MM.1S (cell line): ENCODE results near the gene LITAF.
"Not testable (repeated sequence)": the region's sequence is repeated elsewhere in the genome, so short reads cannot be mapped to it uniquely, and the experiment has no call there.

Experiments
- DNase-seq: peaks from one replicate; pipeline ENCODE4 v3.0.0-alpha.2; 2015
- H2AFZ ChIP-seq: fragments of 300-600 bp; sonication (generic); 2 replicates; pipeline ENCODE4 v1.6.0; 2016; ENCODE audit warnings: antibody characterized with exemption, low read length
- H3F3A ChIP-seq: fragments of 300-600 bp; sonication (generic); 2 replicates; pipeline ENCODE4 v1.6.1; 2016; ENCODE audit warnings: mild to moderate bottlenecking, antibody characterized with exemption, low read length, moderate library complexity, mixed read lengths; ENCODE audit not compliant: insufficient read depth
- H3K27ac ChIP-seq: fragments of 300-600 bp; sonication (generic); 2 replicates; pipeline ENCODE4 v1.5.1; 2016; ENCODE audit warnings: mild to moderate bottlenecking, low read length
- H3K27me3 ChIP-seq: fragments of 300-600 bp; sonication (generic); replicated peaks from 2 replicates; pipeline ENCODE4 v1.6.0; 2016; ENCODE audit warnings: low read length; ENCODE audit not compliant: insufficient read depth
- H3K36me3 ChIP-seq: fragments of 300-600 bp; sonication (generic); replicated peaks from 2 replicates; pipeline ENCODE4 v1.6.1; 2016; ENCODE audit warnings: mild to moderate bottlenecking, low read length, mixed read lengths; ENCODE audit not compliant: insufficient read depth
- H3K4me1 ChIP-seq: fragments of 300-600 bp; sonication (generic); 2 replicates; pipeline ENCODE4 v1.6.1; 2016; ENCODE audit warnings: low read length, mixed read lengths
- H3K4me2 ChIP-seq: fragments of 300-600 bp; sonication (generic); 2 replicates; pipeline ENCODE4 v1.6.0; 2016; ENCODE audit warnings: low read depth, low read length
- H3K4me3 ChIP-seq: fragments of 300-600 bp; sonication (generic); 2 replicates; pipeline ENCODE4 v1.5.1; 2016; ENCODE audit warnings: low read length, mixed read lengths
- H3K79me2 ChIP-seq: fragments of 300-600 bp; sonication (generic); 2 replicates; pipeline ENCODE4 v1.6.1; 2016; ENCODE audit warnings: mixed run types, low read length, mixed read lengths
- H3K9ac ChIP-seq: fragments of 300-600 bp; sonication (generic); 2 replicates; pipeline ENCODE4 v1.6.1; 2016; ENCODE audit warnings: low read length, mixed read lengths
- H3K9me2 ChIP-seq: fragments of 300-600 bp; sonication (generic); replicated peaks from 2 replicates; pipeline ENCODE4 v1.6.1; 2016; ENCODE audit warnings: mild to moderate bottlenecking, low read length, mixed read lengths; ENCODE audit not compliant: insufficient read depth
- H3K9me3 ChIP-seq: fragments of 300-600 bp; sonication (generic); replicated peaks from 2 replicates; pipeline ENCODE4 v1.6.1; 2016; ENCODE audit warnings: mild to moderate bottlenecking, low read length, mixed read lengths; ENCODE audit not compliant: insufficient read depth
- H4K20me1 ChIP-seq: fragments of 300-600 bp; sonication (generic); 2 replicates; pipeline ENCODE4 v1.6.1; 2016; ENCODE audit warnings: mild to moderate bottlenecking, low read length, moderate library complexity, mixed read lengths; ENCODE audit not compliant: insufficient read depth
- CTCF ChIP-seq: fragments of 300-600 bp; sonication (generic); IDR thresholded peaks from 2 replicates; pipeline ENCODE4 v1.5.1; 2016; ENCODE audit warnings: antibody characterized with exemption, low read length, mixed read lengths
- EZH2 ChIP-seq: fragments of 300-600 bp; sonication (generic); optimal IDR thresholded peaks from 2 replicates; pipeline ENCODE3; 2017; ENCODE audit warnings: low read depth, mild to moderate bottlenecking, antibody characterized with exemption, low read length, mixed read lengths
- EZH2phosphoT487 ChIP-seq: fragments of 300-600 bp; sonication (generic); IDR thresholded peaks from 2 replicates; pipeline ENCODE4 v1.6.1; 2018; ENCODE audit warnings: antibody characterized with exemption, low read length

Gene LITAF

GRCh38 chr16:11596572-11597226, 10.0 kb upstream of the LITAF start:
- no peaks in the 10 kb centered on the region for H3K4me1 ChIP-seq
- H3K4me2 ChIP-seq: no peak overlapping the region
- no peak overlapping the region for H2AFZ ChIP-seq
- H3K36me3 ChIP-seq: no peaks in the 10 kb centered on the region
- no peak overlapping the region for H3K9ac ChIP-seq
- no peak overlapping the region for H3K27ac ChIP-seq
- no peaks in the 10 kb centered on the region for H3K27me3 ChIP-seq
- TF ChIP-seq EZH2phosphoT487 (no peak), CTCF (no peak), EZH2 (no peak)
- DNase-seq: no peak
- H3K4me3 ChIP-seq: no peak overlapping the region
- no peaks in the 10 kb centered on the region for H3K9me3 ChIP-seq
- no peaks in the 10 kb centered on the region for H3K79me2 ChIP-seq
- no peaks in the 10 kb centered on the region for H4K20me1 ChIP-seq
- no peaks in the 10 kb centered on the region for H3F3A ChIP-seq
- no peaks in the 10 kb centered on the region for H3K9me2 ChIP-seq

GRCh38 chr16:11593581-11593980, 6.9 kb upstream of the LITAF start:
- Histone ChIP-seq H3K4me2 (no peak overlapping the region), H3K4me1 (no peaks in the 10 kb centered on the region), H3K27me3 (no peaks in the 10 kb centered on the region), H3K27ac (no peak overlapping the region), H3K36me3 (no peaks in the 10 kb centered on the region), H3K9me2 (no peaks in the 10 kb centered on the region), H2AFZ (no peak overlapping the region), H3K9me3 (no peaks in the 10 kb centered on the region), H3F3A (no peaks in the 10 kb centered on the region), H3K9ac (no peak overlapping the region), H3K79me2 (no peaks in the 10 kb centered on the region), H3K4me3 (no peak overlapping the region), H4K20me1 (no peaks in the 10 kb centered on the region)
- TF ChIP-seq EZH2: no peak
- no peak for TF ChIP-seq CTCF
- TF ChIP-seq EZH2phosphoT487: no peak
- DNase-seq: no peak

GRCh38 chr16:11593076-11593475, 6.4 kb upstream of the LITAF start:
- not testable (repeated sequence) for H3K9ac ChIP-seq, H2AFZ ChIP-seq, DNase-seq, H3K9me3 ChIP-seq, H3K9me2 ChIP-seq, H3K4me2 ChIP-seq, H4K20me1 ChIP-seq, H3K79me2 ChIP-seq, H3K4me3 ChIP-seq, H3F3A ChIP-seq, H3K4me1 ChIP-seq, H3K36me3 ChIP-seq, H3K27me3 ChIP-seq, H3K27ac ChIP-seq

- H3K4me2 ChIP-seq, H3K9me3 ChIP-seq, H4K20me1 ChIP-seq, H3F3A ChIP-seq, H3K79me2 ChIP-seq, H3K9ac ChIP-seq, H3K4me1 ChIP-seq, H3K9me2 ChIP-seq, DNase-seq, H3K4me3 ChIP-seq, H3K27ac ChIP-seq, H2AFZ ChIP-seq, H3K36me3 ChIP-seq, H3K27me3 ChIP-seq: not testable (repeated sequence)
Observed at GRCh38 chr16:11591630-11592029, 4.9 kb upstream of the LITAF start.
